ENCODE results near the gene APOD.

DNA sequence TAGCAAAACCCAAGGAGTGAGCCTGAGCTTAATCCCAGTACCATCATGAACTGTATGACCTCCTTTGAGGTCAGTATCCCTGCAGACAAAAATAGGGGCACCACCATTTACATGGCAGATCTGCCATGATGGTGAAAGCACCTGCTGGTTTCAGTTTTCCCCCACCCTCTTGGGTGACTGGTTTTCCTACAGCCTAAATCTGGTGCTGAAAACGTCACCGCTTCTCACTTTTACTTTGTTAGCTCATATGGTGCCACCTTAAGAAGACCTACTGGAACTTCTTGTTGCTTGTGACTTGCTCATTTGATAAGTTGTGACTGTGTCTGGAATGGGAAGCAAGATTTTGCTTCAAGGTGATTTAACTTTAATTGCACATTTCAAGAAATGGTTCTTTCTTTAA, 45.7 kb downstream of the APOD start:
- no peak for TF ChIP-seq POLR2A (IDR thresholded peaks at IDR 0.05)
- TF ChIP-seq, protein P1, sequence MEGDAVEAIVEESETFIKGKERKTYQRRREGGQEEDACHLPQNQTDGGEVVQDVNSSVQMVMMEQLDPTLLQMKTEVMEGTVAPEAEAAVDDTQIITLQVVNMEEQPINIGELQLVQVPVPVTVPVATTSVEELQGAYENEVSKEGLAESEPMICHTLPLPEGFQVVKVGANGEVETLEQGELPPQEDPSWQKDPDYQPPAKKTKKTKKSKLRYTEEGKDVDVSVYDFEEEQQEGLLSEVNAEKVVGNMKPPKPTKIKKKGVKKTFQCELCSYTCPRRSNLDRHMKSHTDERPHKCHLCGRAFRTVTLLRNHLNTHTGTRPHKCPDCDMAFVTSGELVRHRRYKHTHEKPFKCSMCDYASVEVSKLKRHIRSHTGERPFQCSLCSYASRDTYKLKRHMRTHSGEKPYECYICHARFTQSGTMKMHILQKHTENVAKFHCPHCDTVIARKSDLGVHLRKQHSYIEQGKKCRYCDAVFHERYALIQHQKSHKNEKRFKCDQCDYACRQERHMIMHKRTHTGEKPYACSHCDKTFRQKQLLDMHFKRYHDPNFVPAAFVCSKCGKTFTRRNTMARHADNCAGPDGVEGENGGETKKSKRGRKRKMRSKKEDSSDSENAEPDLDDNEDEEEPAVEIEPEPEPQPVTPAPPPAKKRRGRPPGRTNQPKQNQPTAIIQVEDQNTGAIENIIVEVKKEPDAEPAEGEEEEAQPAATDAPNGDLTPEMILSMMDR (IDR thresholded peaks at IDR 0.05), result no peak
